ENCODE measurements around the gene COL4A1.
"Not testable (repeated sequence)": the region's sequence is repeated elsewhere in the genome, so short reads cannot be mapped to it uniquely, and the experiment has no call there.

COL4A1 gene

GRCh38 chr13:110322126-110322827, 15.3 kb upstream of the COL4A1 start:
- no peaks in the 10 kb centered on the region for H3K9me3 Mint-ChIP-seq (ENCODE audit: low read depth)
- no peak overlapping the region for H3K4me3 Mint-ChIP-seq
- no peaks in the 10 kb centered on the region for H3K36me3 Mint-ChIP-seq
- H3K4me1 Mint-ChIP-seq (ENCODE audit: low read depth), result peaks cover 9% of the 10 kb centered on the region
- H3K27me3 Mint-ChIP-seq, result peaks cover 23% of the 10 kb centered on the region
- no peak overlapping the region for H3K27ac Mint-ChIP-seq

- not testable (repeated sequence) for H3K27ac Mint-ChIP-seq; H3K4me3 Mint-ChIP-seq; H3K36me3 Mint-ChIP-seq; H3K4me1 Mint-ChIP-seq (ENCODE audit: low read depth); H3K9me3 Mint-ChIP-seq (ENCODE audit: low read depth)
- peaks cover 23% of the 10 kb centered on the region for H3K27me3 Mint-ChIP-seq
Measured at GRCh38 chr13:110321573-110321972, 14.6 kb upstream of the COL4A1 start.

GRCh38 chr13:110320645-110321044, 13.7 kb upstream of the COL4A1 start:
- no peak overlapping the region for H3K27ac Mint-ChIP-seq
- H3K4me3 Mint-ChIP-seq, result no peak overlapping the region
- H3K4me1 Mint-ChIP-seq (ENCODE audit: low read depth), result peaks cover 9% of the 10 kb centered on the region
- H3K9me3 Mint-ChIP-seq (ENCODE audit: low read depth), result no peaks in the 10 kb centered on the region
- H3K36me3 Mint-ChIP-seq, result no peaks in the 10 kb centered on the region
- peaks cover 26% of the 10 kb centered on the region for H3K27me3 Mint-ChIP-seq

- no peak overlapping the region for H3K27ac Mint-ChIP-seq
- H3K9me3 Mint-ChIP-seq (ENCODE audit: low read depth), result no peaks in the 10 kb centered on the region
- H3K4me3 Mint-ChIP-seq, result no peak overlapping the region
- H3K36me3 Mint-ChIP-seq, result no peaks in the 10 kb centered on the region
- H3K27me3 Mint-ChIP-seq, result peaks cover 28% of the 10 kb centered on the region
- H3K4me1 Mint-ChIP-seq (ENCODE audit: low read depth), result peaks cover 9% of the 10 kb centered on the region
Measured at GRCh38 chr13:110319774-110320509, 13.0 kb upstream of the COL4A1 start.

- Mint-ChIP-seq H3K27ac (no peak overlapping the region), H3K36me3 (no peaks in the 10 kb centered on the region), H3K27me3 (peaks cover 23% of the 10 kb centered on the region), H3K9me3 (ENCODE audit: low read depth) (no peaks in the 10 kb centered on the region), H3K4me1 (ENCODE audit: low read depth) (peaks cover 9% of the 10 kb centered on the region), H3K4me3 (no peak overlapping the region)
Measured at GRCh38 chr13:110319397-110319773, 12.4 kb upstream of the COL4A1 start.

GRCh38 chr13:110318920-110319319, 12.0 kb upstream of the COL4A1 start:
- peaks cover 27% of the 10 kb centered on the region for H3K27me3 Mint-ChIP-seq
- H3K27ac Mint-ChIP-seq, result no peak overlapping the region
- no peaks in the 10 kb centered on the region for H3K36me3 Mint-ChIP-seq
- no peak overlapping the region for H3K4me3 Mint-ChIP-seq
- H3K4me1 Mint-ChIP-seq (ENCODE audit: low read depth), result peaks cover 9% of the 10 kb centered on the region
- H3K9me3 Mint-ChIP-seq (ENCODE audit: low read depth), result no peaks in the 10 kb centered on the region

- Mint-ChIP-seq H3K9me3 (ENCODE audit: low read depth) (no peaks in the 10 kb centered on the region), H3K27ac (no peak overlapping the region), H3K36me3 (no peaks in the 10 kb centered on the region), H3K4me3 (no peak overlapping the region), H3K27me3 (peaks cover 30% of the 10 kb centered on the region), H3K4me1 (ENCODE audit: low read depth) (peaks cover 9% of the 10 kb centered on the region)
Measured at GRCh38 chr13:110317496-110318195, 10.7 kb upstream of the COL4A1 start.

- Mint-ChIP-seq H3K4me1 (ENCODE audit: low read depth) (peaks cover 9% of the 10 kb centered on the region), H3K27ac (no peak overlapping the region), H3K27me3 (peaks cover 29% of the 10 kb centered on the region), H3K9me3 (ENCODE audit: low read depth) (no peaks in the 10 kb centered on the region), H3K4me3 (no peak overlapping the region), H3K36me3 (no peaks in the 10 kb centered on the region)
Measured at GRCh38 chr13:110317093-110317492, 10.1 kb upstream of the COL4A1 start.

GRCh38 chr13:110316196-110316595, 9.2 kb upstream of the COL4A1 start:
- H3K9me3 Mint-ChIP-seq (ENCODE audit: low read depth), result no peaks in the 10 kb centered on the region
- no peak overlapping the region for H3K4me3 Mint-ChIP-seq
- no peak overlapping the region for H3K27ac Mint-ChIP-seq
- peaks cover 23% of the 10 kb centered on the region for H3K27me3 Mint-ChIP-seq
- H3K36me3 Mint-ChIP-seq, result no peaks in the 10 kb centered on the region
- peaks cover 9% of the 10 kb centered on the region for H3K4me1 Mint-ChIP-seq (ENCODE audit: low read depth)

GRCh38 chr13:110314516-110315245, 7.7 kb upstream of the COL4A1 start:
- peaks cover 29% of the 10 kb centered on the region for H3K27me3 Mint-ChIP-seq
- H3K36me3 Mint-ChIP-seq, result no peaks in the 10 kb centered on the region
- H3K9me3 Mint-ChIP-seq (ENCODE audit: low read depth), result no peaks in the 10 kb centered on the region
- no peak overlapping the region for H3K27ac Mint-ChIP-seq
- H3K4me3 Mint-ChIP-seq, result no peak overlapping the region
- H3K4me1 Mint-ChIP-seq (ENCODE audit: low read depth), result peaks cover 2% of the 10 kb centered on the region

GRCh38 chr13:110313733-110314132, 6.8 kb upstream of the COL4A1 start:
- not testable (repeated sequence) for H3K9me3 Mint-ChIP-seq (ENCODE audit: low read depth); H3K4me1 Mint-ChIP-seq (ENCODE audit: low read depth); H3K36me3 Mint-ChIP-seq; H3K4me3 Mint-ChIP-seq; H3K27ac Mint-ChIP-seq
- peaks cover 34% of the 10 kb centered on the region for H3K27me3 Mint-ChIP-seq

- not testable (repeated sequence) for H3K36me3 Mint-ChIP-seq; H3K4me1 Mint-ChIP-seq (ENCODE audit: low read depth); H3K9me3 Mint-ChIP-seq (ENCODE audit: low read depth); H3K27ac Mint-ChIP-seq; H3K4me3 Mint-ChIP-seq
- H3K27me3 Mint-ChIP-seq, result peaks cover 39% of the 10 kb centered on the region
Measured at GRCh38 chr13:110313261-110313660, 6.3 kb upstream of the COL4A1 start.

- no peaks in the 10 kb centered on the region for H3K36me3 Mint-ChIP-seq
- H3K4me1 Mint-ChIP-seq (ENCODE audit: low read depth), result peaks cover 12% of the 10 kb centered on the region
- no peak overlapping the region for H3K27ac Mint-ChIP-seq
- H3K4me3 Mint-ChIP-seq, result no peak overlapping the region
- no peaks in the 10 kb centered on the region for H3K9me3 Mint-ChIP-seq (ENCODE audit: low read depth)
- peaks cover 43% of the 10 kb centered on the region for H3K27me3 Mint-ChIP-seq
Measured at GRCh38 chr13:110312339-110313031, 5.5 kb upstream of the COL4A1 start.

GRCh38 chr13:110311443-110312338, 4.7 kb upstream of the COL4A1 start:
- H3K27me3 Mint-ChIP-seq, result peaks cover 43% of the 10 kb centered on the region
- H3K36me3 Mint-ChIP-seq, result no peaks in the 10 kb centered on the region
- H3K27ac Mint-ChIP-seq, result no peak overlapping the region
- peaks cover 12% of the 10 kb centered on the region for H3K4me1 Mint-ChIP-seq (ENCODE audit: low read depth)
- no peak overlapping the region for H3K4me3 Mint-ChIP-seq
- H3K9me3 Mint-ChIP-seq (ENCODE audit: low read depth), result no peaks in the 10 kb centered on the region
